Esophagus squamous epithelium (tissue), 4 donors: ENCODE measurements around the gene TSPAN9.

Experiments used
- CTCF ChIP-seq, 6 experiments: fragments of 450-650 bp in 4 of 6; fragments of 200-600 bp in 2 of 6; sonication (generic) in 2 of 6; IDR thresholded peaks; one replicate each; pipeline ENCODE4 v1.5.1; 2016 to 2019; ENCODE audit warnings: antibody characterized with exemption in 6 of 6, mild to moderate bottlenecking in 4 of 6, moderate library complexity in 4 of 6
- POLR2A ChIP-seq, 4 donors: fragments of 450-650 bp; IDR thresholded peaks; one replicate each; pipeline ENCODE4 v1.6.1; 2017; ENCODE audit warnings: antibody characterized with exemption in 4 of 4, mild to moderate bottlenecking in 4 of 4, moderate library complexity in 3 of 4

GRCh38 chr12:3171195-3171591 lies 94.0 kb downstream of the TSPAN9 start:
- no peak for TF ChIP-seq CTCF (IDR thresholded peaks at IDR 0.05)
- TF ChIP-seq POLR2A (IDR thresholded peaks at IDR 0.05), result no peak
